ENCODE results near the gene SLC45A1.

SLC45A1 gene

DNA sequence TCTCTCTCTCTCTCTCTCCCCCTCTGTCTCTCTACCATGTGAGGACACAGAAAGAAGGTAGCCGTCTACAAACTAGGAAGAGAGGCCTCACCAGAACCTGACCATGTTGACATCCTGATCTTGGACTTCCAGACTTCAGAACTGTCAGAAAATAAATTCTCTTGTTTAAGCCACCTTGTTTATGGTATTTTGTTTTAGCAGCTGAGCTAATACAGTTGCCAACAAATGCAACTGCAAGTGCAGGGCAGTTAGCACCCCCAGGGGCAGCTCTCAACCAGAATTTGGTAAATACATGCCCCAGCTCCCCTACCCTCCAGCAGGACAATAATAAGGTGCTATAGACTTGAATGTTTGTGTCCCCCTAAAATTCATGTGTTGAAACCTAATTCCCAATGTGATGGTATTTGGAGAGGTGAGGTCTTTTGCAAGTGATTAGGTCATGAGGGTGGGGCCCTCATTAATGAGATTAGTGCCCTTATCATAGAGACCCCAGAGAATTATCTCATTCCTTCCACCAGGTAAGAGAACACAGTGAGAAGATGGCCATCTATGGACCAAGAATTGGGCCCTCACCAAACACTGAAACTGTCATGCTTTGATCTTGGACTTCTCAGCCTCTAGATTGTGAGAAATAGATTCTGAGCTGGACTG is 6.7 kb upstream of the SLC45A1 start:
- DNase-seq (ENCODE audit: low read depth) = no peak

DNA sequence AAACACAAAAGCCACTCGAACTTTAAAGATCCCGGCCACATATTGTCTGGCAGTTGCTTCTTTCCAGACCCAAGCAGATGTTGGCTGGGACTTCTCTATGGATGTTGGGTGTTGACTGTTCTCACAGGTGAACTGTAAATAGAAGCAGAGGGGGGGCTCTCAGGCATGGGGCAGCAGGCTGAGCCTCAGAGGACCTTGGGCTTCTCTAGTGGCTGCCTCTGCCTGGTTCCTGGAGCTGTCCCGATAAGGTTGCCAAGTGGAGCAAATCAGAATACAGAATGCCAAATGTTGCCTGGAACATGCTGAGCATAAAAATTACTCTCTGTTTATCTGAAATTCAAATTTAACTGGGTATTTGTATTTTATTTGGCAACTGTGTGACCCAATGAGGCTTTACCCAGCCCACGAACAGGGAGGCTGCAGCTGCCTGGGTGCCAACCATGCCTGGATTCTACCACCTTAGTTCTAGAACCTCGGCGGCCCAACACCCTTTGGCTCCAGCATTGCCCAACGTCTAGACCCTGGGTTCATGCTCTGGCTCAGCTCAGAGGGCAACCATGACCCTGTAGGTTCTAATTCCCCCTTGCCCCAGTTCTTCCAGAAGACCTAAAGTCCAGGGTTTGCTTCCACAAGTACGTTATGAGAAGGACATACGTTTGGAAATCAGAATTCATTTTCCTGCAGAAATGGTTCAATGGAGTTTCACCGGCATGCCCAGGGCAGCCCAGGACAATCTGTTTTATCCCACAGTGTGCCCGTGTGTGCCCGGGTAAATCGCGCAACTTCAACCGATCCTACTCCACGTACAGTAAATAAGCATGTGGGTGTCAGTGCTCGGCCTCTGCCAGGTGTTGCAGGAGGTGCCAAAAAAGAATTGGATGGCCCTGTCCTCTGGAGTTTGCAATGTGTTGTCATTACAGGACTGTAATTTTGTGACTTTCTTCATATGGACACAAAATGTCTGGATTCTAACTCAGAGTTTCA is 5.4 kb upstream of the SLC45A1 start:
- DNase-seq (ENCODE audit: low read depth) = no peak

DNA sequence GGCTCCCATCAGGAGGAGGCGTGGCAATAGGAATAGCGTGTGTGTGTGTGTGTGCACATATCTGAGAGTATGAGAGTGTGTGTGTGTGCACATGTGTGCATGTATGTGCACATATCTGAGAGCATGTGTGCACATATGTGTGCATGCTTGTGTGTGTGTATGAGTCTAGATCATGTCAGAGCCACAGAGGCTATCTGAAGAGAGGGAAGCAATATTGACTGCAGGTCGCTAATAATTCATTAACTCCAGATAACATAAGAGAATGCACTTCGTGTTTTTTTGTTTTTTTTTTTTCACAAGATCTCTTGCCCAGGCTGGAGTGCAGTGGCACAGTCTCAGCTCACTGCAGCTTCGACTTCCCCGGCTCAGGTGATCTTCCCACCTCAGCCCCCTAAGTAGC is 4.7 kb upstream of the SLC45A1 start:
- no peak for DNase-seq (ENCODE audit: low read depth)

DNA sequence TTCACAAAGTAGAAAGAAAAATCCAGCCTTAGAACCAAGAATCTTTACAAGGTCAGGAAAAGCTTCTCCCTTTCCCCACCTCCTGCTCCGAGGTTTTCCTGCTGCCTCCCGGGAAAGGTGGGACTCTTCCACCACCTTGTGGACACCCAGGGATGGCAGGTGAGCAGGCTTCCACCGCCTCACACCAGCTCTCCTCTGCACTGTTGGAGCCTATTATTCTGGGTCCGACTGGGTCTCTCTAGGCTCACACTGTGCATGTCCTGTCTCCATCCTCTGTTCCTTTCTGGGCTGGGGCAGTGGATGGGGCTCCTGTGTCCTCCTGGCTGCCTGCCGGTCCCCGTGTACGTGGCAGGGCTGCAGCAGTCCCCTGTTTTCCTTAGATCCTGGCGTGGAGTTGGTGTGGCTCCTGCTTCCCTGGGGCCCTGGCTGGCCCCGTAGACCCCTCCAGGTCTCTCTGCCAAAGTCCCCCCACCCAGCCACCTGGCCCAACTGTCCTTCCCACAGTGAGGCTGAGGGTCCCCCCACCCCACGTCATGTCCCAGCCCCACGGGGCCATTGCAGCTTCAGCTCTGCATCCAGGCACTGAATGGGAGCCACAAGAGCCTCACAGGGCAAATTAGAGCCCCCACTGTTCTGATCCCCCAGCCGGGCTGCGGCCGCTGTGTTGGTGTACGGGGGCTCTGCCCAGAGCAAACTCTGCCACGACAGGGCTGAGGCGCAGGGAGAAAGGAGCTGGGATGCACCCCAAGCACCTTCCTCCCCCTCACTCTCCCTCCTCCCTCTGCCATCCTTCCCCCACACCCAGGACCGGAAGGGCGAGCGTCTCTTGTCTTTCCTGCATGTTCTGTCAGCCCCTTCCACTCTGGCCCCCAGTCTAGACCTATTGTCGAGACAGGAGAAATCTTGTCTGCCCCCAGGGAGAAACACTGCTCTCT is 3.3 kb upstream of the SLC45A1 start:
- peak; percentile 18 for DNase-seq (ENCODE audit: low read depth)

DNA sequence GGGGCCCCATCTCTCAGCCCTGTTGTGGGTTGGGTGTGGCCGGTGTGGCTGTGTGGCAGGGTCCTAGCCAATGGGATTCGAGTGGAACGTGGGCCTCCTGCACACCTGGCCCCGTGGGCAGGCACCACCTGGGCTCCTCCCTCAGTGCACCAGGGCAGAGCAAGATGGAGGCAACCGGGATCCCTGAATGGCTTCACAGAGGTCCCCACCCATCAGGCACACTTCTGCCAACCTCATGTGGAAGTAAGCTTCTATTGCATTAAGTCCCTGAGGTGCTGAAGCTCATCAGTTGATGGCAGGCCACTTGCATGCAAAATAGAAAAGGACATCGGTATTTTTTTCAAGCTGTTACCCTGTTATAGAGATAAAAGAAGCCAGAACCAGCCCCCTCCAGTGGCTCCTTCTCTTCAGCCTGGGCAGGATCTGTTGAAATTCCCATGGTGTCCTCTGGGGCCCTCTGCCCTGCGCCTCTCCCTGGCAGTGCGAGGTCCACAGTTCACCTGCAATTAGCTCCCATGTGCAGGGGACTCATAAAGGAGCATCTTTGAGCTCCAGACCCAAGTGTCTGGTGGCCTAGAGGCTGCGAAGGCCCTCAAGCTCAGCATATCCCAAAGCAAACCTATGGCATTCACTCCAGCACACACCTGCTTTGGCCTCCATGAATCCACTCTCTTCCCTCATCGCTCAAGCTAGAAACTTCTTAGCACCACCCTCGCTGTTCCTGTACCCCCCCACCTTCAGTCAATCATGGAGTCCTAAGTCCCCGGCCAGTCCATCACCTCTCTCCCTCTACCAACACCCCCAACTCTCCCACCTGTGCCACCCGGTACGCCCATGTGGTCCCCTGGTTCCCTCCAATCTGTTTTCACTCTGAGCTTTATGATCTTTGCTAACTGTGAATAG is 2.1 kb upstream of the SLC45A1 start:
- DNase-seq (ENCODE audit: low read depth) = no peak

DNA sequence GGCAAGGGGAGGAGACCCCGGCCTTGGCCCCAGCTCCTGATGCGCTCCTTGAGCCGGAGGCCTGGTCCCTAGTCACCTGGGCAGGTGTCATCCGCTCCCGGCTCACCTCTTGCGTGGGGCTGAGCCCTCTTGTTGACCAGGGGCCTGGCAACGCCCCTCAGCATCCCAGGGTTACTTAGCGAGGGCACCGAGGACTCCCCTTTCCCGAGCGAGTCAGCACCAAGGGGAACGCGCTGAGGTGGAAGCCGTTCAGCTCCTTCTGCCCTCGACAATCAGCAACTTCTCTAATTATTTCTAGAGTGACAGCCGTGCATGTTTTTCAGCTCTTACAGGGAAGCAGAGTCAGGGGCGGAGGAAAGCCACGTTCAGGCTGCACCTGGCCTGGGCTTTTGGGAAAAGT is 522 bp downstream of the SLC45A1 start:
- DNase-seq (ENCODE audit: low read depth) = no peak

DNA sequence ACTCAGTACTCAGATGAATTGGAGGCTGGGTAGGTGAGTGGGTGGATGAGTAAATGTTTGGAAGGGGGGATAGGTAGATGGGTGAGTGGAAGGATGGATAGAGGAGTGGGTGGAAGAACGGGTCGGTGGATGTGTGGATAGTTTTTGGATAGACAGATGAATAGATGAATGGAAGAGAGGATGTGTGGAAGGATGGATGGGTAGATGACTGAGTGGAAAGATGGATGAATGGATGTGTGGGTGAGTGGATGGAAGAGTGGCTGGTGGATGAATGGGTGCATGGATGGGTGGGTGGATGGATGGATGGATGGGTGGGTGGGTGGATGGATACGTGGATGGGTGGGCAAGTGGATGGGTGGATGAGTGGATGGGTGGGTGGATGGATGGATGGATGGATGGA is 3.7 kb downstream of the SLC45A1 start:
- DNase-seq (ENCODE audit: low read depth) = no peak

DNA sequence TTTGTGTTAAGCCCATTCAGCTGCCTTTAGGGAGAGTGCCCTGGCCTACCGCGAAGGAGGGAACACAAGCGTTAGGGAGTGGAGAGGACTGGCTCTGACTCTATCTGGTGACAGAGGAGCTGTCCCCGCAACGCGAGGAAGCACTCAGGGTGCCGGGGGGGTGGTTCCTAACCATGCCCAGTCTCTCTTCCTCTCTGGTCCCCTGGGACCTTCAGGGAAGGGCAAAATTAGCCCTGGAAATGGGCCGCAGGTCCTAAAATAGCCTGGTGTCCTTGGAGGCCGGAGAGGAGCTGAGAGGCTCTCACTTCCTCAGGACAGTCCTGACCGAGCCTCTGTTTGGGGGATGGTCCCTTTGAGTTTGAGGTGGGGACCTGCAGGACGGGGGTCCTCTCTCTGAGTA is 5.8 kb downstream of the SLC45A1 start:
- DNase-seq (ENCODE audit: low read depth) = no peak

DNA sequence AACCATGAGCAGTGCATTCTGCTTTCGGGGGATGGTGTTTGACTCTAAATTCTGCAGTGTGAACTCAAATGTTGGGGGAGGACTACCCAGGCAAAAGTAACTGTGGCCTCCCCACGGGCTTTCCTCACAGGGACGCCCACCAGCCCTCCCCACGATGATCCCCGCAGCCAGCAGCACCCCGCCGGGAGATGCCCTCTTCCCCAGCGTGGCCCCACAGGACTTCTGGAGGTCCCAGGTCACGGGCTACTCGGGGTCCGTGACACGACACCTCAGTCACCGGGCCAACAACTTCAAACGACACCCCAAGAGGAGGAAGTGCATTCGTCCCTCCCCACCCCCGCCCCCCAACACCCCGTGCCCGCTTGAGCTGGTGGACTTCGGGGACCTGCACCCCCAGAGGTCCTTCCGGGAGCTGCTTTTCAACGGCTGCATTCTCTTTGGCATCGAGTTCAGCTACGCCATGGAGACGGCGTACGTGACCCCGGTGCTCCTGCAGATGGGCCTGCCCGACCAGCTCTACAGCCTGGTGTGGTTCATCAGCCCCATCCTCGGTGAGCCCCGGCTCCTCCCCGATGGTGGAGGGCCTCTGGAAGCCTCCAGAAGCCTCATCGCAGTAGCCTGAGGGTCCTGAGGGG is 6.4 kb downstream of the SLC45A1 start:
- DNase-seq (ENCODE audit: low read depth) = no peak

DNA sequence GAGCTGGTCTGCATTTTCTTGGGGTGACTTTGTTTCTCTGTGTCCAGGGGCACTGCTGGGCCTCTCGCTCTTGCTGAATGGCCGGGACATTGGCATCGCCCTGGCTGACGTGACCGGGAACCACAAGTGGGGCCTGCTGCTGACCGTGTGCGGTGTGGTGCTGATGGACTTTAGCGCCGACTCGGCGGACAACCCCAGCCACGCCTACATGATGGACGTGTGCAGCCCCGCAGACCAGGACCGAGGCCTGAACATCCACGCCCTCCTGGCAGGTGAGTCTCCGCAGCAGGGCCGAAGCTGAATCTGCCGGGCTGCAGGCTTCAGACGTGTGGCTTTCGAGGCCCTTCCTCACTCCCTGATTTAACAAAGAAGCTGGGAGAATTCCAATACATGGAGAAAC is 7.9 kb downstream of the SLC45A1 start:
- no peak for DNase-seq (ENCODE audit: low read depth)

DNA sequence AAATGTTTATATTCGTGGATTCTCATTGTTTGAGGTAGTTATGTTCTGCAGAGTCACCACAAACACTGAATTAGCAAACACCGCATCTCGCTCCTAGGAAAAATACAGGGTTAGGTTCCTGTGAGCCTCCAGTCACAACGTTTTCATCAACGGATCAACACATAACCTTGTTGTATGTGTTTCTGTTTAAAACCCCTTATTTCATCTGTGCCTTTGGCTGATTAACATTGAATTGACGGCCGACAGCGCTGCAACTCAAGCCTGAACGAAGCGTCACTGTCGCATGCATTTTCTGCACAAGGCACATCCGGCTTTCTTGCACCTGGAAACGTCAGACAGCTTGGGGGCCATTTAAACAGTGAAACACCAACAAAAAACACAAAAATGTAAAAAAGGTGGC is 8.4 kb downstream of the SLC45A1 start:
- no peak for DNase-seq (ENCODE audit: low read depth)

DNA sequence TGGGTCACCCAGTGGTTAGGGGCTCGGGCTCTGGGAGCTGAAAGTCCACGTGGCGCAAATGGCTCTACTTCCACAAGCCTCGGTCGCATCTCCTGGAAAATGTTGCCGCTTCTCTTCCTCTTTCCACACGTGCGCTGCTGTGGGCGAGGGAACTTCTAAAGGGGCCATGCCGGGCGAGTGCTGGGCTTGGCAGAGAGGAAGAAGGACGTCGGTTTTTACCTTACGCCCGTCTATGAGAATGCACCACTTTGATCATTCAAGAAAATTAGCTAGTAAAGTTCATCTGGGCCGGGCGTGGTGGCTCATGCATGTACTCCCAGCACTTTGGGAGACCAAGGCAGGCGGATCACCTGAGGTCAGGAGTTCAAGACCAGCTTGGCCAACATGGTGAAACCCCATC is 10.4 kb downstream of the SLC45A1 start:
- DNase-seq (ENCODE audit: low read depth) = no peak

DNA sequence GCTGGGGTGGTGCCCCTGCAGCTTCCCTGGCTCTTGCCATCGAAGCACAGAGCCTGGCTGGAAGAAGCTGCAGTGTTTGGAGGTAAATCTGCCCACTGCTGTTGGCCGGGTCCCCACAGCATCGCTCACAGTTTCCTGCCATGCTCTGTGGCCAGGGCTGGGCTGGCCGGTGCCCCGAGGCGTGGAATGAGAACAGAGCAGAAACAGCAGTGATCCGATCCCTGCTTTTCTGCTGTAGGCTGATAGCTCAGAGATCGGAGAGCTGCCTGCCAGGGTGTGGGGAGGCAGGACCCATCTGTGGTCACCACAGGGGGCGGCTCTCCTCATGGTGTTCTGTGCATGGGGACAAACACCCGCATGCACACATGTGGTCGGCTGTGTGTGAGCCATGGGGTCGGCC is 11.5 kb downstream of the SLC45A1 start:
- no peak for DNase-seq (ENCODE audit: low read depth)

DNA sequence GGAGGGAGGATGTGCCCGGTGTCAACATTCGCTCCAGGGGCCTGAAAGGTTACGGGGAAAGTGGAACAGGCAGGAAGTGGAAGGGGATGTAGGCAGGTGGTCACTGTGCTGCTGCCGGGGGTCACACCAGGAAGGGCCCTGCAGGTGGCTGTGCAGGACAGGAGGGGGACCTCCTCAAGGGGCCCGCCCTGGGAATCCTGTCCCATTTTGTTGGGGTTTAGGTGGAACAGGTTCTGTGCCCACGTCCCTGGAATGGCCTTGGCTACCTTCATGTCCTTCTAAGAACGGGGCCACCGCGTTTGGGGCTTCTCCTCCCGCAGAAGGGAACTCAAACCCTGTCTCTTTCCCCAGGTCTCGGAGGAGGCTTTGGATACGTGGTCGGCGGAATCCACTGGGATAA is 11.9 kb downstream of the SLC45A1 start:
- DNase-seq (ENCODE audit: low read depth) = no peak

DNA sequence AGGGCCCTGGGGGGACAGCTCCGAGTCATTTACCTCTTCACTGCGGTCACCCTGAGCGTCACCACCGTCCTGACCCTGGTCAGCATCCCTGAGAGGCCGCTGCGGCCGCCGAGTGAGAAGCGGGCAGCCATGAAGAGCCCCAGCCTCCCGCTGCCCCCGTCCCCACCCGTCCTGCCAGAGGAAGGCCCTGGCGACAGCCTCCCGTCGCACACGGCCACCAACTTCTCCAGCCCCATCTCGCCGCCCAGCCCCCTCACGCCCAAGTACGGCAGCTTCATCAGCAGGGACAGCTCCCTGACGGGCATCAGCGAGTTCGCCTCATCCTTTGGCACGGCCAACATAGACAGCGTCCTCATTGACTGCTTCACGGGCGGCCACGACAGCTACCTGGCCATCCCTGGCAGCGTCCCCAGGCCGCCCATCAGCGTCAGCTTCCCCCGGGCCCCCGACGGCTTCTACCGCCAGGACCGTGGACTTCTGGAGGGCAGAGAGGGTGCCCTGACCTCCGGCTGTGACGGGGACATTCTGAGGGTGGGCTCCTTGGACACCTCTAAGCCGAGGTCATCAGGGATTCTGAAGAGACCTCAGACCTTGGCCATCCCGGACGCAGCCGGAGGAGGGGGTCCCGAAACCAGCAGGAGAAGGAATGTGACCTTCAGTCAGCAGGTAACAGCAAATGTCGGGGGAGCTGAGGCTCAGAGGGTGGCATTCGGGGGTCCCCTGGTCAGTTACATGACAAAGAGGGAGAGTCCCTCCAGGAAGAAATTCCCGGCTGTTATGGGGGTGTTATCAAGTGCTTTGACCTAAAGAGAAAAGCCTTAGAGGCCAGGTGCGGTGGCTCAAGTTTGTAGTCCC is 12.6 kb downstream of the SLC45A1 start:
- DNase-seq (ENCODE audit: low read depth) = no peak

DNA sequence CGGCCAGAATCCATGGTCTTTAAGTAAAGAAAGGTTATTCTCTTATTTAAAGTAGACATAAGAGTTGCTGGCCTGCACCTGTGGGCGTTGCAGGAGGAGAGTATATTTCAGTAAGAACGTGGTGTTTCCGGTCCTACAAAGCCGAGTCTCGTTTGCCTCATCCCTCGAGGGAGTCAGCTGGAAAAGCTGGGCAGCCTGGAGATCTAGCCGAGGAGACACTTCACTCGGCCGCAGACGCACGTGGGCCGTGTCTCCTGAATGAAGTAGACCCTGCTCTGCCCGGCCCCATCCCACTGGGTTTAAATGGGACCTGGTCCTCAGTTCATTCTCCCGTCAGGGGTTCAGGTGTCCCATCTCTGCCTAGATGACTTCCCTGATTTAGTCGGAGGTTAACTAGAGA is 14.9 kb downstream of the SLC45A1 start:
- no peak for DNase-seq (ENCODE audit: low read depth)

DNA sequence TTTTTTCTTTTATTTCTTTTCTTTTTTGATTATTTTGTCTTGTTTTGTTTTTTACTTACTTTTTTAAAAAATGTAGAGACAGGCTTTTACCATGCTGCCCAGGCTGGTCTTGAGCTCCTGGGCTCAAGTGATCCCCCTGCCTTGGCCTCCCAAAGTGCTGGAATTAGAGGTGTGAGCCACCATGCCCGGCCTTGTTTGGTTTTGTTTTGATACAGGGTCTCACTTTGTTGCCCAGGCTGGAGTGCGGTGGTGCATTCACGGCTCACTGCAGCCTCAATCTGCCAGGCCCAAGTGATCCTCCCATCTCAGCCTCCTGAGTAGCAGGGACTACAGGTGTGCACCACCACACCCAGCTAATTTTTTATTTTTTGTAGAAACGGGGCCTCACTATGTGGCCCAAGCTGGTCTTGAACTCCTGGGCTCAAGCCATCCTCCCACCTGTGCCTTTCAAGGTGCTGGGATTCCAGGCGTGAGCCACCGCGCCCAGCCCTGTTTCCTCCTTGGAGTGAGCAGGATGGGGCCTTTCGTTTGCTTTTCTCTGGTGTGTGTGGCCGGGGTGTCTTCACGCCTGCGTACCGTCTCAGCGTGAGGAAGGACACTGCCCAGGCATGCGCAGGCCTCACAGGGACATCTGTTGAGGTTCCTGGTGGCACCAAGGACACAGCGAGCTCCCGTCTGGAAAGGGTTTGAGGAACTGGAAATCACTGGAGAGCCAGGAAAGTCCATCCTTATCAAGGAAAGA is 15.5 kb downstream of the SLC45A1 start:
- DNase-seq (ENCODE audit: low read depth) = no peak

DNA sequence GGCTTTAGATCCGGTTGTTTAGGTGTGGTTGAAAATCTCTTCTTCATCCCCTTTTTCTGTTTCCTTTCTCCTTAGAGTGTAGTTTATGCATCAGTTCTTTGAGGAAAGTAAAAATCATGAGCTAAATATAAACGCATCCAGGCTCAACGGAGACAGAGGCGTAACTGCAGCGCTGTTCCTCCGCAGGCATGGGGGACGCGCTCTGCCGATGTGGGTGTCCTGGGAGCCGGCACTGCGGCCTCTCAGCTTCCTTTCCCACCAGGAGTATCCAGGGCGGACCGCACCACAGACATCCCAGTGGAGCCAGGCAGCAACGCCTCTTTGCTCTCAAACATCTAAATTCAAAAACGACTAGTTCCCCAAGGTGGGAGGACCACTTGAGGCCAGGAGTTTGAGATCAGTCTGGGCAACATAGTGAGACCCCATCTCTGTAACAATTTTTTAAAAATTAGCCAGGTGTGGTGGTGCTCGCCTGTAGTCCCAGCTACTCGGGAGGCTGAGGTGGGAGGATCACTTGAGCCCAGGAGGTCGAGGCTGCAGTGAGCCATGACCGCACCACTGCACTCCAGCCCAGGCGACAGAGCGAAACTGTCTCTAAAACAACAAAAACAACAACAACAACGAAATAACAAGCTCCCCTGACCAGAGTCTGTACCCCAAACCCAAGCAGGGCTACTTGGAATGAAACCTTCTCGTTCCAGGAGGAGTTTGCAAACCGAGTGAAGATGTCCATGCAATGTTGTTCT is 16.4 kb downstream of the SLC45A1 start:
- DNase-seq (ENCODE audit: low read depth) = no peak
